HG03025 (cell line): ENCODE results near the gene CORO7.

Experiments used
- ATAC-seq: cut with Tn5 transposase; IDR thresholded peaks from one replicate; pipeline ENCODE4 v1.9.1; 2021; ENCODE audit warnings: mild to moderate bottlenecking, moderate library complexity; ENCODE audit not compliant: unreplicated experiment, low FRiP score

CORO7 gene

GRCh38 chr16:4426722-4427372, 10.5 kb upstream of the CORO7 start:
- ATAC-seq, result no peak

GRCh38 chr16:4426021-4426684, 9.8 kb upstream of the CORO7 start:
- peak; percentile 17 for ATAC-seq

DNA sequence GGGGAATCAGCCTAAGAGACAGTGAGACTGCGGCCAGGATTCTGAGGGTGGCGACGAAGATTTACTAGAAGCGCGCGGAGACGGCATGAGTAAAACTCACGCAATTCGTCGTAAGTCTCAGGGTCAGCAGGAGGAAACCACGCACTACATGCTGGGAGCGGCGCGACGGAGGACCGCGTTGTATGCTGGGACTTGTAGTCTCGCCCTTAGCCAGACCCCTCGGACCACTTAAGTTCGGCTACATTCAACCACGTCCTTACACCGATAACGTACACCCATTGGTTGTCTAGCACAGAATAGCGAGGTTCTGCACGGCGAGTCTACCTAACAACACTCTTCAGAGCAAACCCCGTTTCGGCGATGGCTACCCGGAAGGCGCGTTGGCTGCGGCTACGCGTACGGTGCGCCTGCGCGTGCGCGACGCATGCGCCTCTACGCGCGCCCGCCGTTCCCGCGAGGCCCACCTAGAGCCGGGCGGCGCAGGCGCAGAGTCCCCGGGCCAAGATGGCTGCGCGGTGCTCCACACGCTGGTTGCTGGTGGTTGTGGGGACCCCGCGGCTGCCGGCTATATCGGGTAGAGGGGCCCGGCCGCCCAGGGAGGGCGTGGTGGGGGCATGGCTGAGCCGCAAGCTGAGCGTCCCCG, 9.1 kb upstream of the CORO7 start, which contains the start of gene DNAJA3:
Gene DNAJA3, plus strand, starts transcription at position 491 of the 643 bp plus-strand sequence. Its CDS starts 14 bp downstream, at position 505.
- ATAC-seq, result peak; percentile 90

- ATAC-seq, result no peak
Observed at GRCh38 chr16:4420505-4421105, 4.2 kb upstream of the CORO7 start.

GRCh38 chr16:4419402-4419959, 3.1 kb upstream of the CORO7 start:
- ATAC-seq, result no peak

GRCh38 chr16:4415538-4416199, 727 bp downstream of the CORO7 start:
- no peak for ATAC-seq

DNA sequence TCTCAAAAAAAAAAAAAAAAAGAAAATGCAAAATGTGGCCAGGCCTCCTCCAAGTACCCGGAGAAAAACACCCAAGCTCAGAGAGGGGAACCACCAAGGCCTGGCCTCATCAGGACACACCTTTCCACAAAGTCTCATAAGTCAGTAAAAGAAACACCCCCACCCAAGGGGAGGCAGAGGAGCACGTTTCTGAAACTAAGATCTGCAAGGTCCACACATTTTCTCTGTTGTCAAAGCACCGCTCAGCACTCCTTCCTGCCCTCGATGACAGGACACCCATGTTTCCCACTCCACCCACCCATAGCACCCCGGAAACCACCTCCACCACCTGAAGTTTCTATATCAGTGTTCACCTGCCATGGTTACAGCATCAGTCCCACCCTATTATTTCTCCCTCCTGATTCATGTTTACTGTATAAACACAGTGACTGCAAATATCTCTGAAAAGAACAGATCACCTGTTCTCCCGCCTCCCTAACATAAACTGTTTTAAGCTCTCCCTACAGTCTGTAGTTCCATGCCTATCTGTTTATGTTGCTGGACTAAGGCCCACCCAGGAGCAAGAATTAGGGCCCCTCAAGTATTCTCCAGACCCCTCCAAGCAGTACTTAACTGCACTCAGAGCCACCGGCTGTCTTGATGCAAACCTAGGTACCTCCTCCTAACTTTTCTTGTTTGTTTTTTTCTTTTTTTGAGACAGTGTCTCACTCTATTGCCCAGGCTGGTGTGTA, 2.0 kb downstream of the CORO7 start:
- peak; percentile 59 for ATAC-seq

DNA sequence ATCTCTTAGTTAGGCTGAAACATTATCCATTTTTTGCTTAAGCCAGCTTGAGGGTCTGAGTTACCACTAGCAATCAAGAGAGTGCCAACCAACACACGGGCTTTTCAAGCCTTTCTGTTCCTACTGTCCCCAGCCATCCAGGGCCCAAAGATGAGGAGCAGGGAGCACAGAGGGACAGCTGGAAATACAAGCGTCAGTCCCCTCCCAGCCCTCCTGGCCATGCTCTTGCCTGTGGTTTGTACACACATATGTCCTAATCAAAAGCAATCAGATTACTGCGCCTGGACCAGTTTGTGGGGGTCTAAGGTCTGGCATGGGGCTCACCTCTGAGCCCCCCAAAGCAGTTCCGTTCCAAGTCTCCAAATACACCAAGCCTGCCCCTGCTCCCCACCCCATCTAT, 3.5 kb downstream of the CORO7 start:
- no peak for ATAC-seq

DNA sequence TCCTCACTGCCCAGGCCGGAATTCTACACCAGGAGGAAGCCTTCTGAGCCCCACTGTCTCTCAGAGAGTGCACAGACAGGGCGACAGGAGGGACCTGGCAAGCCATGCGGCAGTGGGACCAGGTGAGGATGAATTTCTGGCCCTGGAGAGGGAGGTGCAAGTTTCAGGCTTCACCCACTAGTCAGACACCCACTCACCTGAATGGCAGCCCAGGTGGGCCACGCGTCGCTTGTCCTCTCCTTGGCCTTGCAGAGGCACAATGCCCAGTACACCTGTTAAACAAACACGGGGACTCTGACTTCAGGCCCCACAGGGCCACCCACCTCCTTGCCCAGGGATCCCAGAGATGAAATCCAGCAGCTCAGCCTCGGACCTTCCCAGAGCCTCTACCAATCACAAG, 4.2 kb downstream of the CORO7 start:
- ATAC-seq, result no peak

DNA sequence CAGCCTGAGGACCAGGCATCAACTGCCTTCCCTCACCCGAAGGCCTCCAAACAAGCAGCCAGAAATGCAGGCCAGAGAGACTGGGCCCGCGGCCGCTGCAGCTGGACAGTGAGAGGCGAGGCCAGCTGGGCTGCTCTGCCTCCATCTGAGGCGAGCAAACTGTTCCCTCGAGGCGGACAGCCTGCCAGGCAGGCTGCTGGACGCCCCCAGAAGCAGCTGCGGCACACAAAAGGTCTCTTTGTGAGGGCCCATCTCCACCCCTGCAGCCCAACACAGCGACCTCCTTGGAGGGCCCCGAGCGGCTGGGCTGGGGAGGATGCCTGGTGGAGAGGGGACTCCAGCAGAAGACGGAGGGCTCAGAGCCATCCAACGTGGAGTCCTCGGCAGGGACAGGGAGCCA, 4.7 kb downstream of the CORO7 start:
- no peak for ATAC-seq

DNA sequence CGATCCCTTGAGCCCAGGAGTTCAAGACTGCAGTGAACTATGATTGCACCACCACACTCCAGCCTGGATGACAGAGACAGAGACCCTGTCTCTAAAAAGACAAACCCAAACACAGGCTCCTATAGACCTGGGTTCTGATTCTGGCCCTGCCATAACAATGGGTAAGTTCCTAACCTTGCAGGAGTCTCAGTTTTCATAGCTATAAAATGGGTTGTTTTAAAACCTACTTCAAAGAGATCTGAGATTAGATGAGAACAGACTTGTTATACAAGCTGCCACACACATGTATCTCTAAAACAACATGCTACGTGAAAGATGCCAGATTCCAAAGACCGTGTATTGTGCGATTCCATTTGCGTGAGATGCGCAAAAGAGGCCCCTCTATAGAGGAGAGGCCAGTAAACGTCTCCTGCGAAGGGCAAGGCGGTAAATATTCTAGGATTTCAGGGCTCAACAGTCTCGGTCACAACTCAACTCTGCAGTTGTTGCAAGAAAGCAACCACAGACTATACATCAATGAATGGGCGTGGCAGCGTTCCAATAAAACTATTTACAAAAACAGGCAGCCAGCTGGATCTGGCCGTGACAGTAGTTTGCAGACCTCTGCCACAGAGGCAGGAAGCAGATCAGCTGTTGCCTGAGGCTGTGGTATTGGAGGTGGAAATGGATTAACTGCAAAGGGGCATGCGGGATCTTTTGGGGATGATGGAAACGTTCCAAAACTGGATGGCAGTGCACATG, 5.9 kb downstream of the CORO7 start:
- ATAC-seq, result no peak

DNA sequence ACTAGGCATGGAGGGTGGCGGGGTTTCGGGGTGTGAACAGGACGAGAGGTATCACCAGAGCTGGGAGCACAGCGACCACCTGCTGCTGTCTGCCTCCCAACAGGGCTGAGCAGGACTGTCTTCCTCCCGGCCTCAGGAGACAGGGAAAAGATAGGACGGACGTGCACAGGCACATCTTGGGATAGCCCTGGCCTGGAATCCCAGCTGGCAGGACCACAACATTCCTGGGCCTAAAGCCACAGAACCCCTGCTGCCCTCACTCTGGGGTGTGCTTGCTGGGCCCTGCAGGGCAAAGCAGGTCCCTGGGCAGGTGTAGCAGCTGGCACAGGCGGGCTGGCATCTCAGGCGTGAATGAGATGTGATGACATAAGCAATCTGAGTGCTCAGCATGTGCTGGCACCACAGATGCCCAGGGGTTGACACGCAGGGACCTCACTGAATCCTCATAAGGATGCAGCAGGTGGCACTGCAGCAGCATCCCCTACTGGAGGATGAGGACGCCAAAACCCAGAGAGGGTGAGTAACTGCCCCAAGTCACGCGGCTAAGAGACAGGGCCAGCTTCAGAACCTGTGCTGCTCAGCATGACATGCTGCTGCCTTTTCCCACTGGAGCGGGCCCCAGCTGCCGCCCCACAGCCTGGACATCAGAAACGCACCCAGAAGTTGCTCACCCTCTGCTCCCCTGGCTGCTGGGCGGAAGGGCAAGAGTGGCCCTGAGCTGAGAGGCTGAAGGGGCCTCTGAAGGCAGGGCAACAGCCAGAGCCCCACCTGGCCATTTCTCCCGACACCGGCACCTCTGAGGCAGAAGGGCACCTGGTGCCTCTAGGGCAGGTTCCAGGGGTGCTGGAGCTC, 7.1 kb downstream of the CORO7 start:
- no peak for ATAC-seq

DNA sequence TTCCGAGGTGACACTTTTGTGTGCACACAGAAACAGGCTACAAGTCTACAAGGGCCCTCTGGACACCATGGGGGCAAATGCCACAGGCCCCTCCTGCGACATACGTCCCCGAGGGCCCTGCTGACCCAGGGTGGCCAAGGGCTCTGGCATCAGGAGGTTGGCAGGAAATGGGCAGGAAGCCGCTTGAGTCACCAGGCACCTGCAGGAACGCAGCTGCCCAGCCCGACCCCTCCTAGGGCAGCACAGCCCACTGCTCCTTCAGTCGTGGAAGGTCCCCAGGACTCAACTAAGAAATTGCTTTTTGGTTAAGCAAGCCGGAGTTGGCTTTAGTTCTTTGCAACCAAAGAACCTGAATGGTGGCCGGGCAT, 8.1 kb downstream of the CORO7 start:
- ATAC-seq, result no peak

DNA sequence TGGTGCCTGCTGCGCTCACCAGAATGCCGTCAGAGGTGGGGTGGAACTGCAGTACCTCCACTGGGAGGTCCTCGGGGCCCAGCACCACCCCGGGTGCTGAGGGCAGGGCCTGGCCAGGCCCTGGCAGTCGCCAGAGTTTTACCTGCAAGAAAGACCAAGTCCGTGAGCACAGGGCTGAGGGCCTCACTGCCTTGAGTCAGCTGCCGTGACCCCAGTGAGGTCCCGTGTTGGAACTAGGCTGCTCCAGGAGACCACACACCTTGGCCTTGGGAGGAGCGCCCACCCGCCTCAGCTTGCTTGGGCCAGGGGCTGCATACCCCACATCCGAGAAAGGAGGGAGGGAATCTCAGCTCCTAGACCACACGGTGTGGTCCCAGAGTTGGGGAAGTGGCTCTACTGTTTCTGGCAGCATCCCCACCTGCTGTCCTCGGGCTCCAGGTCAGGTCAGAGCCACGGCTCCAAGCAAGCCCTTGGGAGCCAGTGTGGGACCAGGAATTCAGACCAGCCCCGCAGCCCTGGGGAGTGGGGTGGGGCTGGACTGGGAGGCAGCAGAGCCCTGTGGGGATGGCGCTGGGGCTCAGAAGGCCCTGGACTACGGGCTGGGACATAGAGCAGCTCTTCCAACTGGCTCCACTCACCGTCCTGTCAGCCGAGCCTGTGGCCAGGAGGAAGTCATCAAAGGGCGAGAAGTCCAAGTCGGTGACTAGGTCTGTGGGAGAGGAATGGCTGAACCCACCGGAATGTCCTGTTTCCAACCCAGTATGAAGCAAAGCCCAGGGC, 8.7 kb downstream of the CORO7 start:
- no peak for ATAC-seq

- ATAC-seq, result no peak
Observed at GRCh38 chr16:4404967-4405696, 11.3 kb downstream of the CORO7 start.

GRCh38 chr16:4404247-4404966, 12.0 kb downstream of the CORO7 start:
- no peak for ATAC-seq
